HG02763 (cell line): ENCODE results near the gene SIM2.
"Not testable (repeated sequence)": the region's sequence is repeated elsewhere in the genome, so short reads cannot be mapped to it uniquely, and the experiment has no call there.

ENCODE experiments used
- ATAC-seq: cut with Tn5 transposase; IDR thresholded peaks from one replicate; pipeline ENCODE4 v1.9.1; 2021; ENCODE audit warnings: mild to moderate bottlenecking, moderate library complexity; ENCODE audit not compliant: unreplicated experiment

The SIM2 gene

GRCh38 chr21:36698981-36699545, at the start of gene SIM2:
Gene SIM2 (plus strand): TSS chr21:36699115. CDS start chr21:36699747, 632 bp downstream.
- ATAC-seq = no peak

- ATAC-seq = no peak
These were observed 44.6 kb upstream of the SIM2 start for GRCh38 chr21:36654324-36654723.

- no peak for ATAC-seq
These were observed 44.1 kb upstream of the SIM2 start for GRCh38 chr21:36654796-36655325.

GRCh38 chr21:36656138-36656537, 42.8 kb upstream of the SIM2 start:
- ATAC-seq = no peak

GRCh38 chr21:36657290-36657689, 41.6 kb upstream of the SIM2 start:
- ATAC-seq = not testable (repeated sequence)

- no peak for ATAC-seq
These were observed 40.9 kb upstream of the SIM2 start for GRCh38 chr21:36657999-36658398.

- ATAC-seq = no peak
These were observed 40.0 kb upstream of the SIM2 start for GRCh38 chr21:36658926-36659325.

- ATAC-seq = no peak
These were observed 37.2 kb upstream of the SIM2 start for GRCh38 chr21:36661511-36662309.

GRCh38 chr21:36663033-36663855, 35.7 kb upstream of the SIM2 start:
- ATAC-seq = no peak

GRCh38 chr21:36664662-36664990, 34.3 kb upstream of the SIM2 start:
- no peak for ATAC-seq

- ATAC-seq = no peak
These were observed 33.1 kb upstream of the SIM2 start for GRCh38 chr21:36665806-36666205.

- ATAC-seq = no peak
These were observed 30.2 kb upstream of the SIM2 start for GRCh38 chr21:36668713-36669112.

GRCh38 chr21:36671836-36672235, 27.1 kb upstream of the SIM2 start:
- no peak for ATAC-seq

- not testable (repeated sequence) for ATAC-seq
These were observed 26.6 kb upstream of the SIM2 start for GRCh38 chr21:36672296-36672695.

GRCh38 chr21:36672737-36673136, 26.2 kb upstream of the SIM2 start:
- ATAC-seq = no peak

GRCh38 chr21:36676039-36676950, 22.6 kb upstream of the SIM2 start:
- no peak for ATAC-seq

- ATAC-seq = no peak
These were observed 21.5 kb upstream of the SIM2 start for GRCh38 chr21:36677443-36677842.

- ATAC-seq = no peak
These were observed 20.4 kb upstream of the SIM2 start for GRCh38 chr21:36678538-36678937.

- no peak for ATAC-seq
These were observed 17.7 kb upstream of the SIM2 start for GRCh38 chr21:36681117-36681631.

GRCh38 chr21:36684957-36685714, 13.8 kb upstream of the SIM2 start:
- ATAC-seq = no peak
